MCF 10A (cell line): ENCODE data around the gene FIGN. TPM values are rescaled to one million over a fixed set of nuclear protein-coding genes. Genes with fewer than 3 reads are reported as not detected.

Source experiments
- BruUV-seq: library from RNA; stranded (reverse); fragments of 400-500 nt; replicated peaks from 2 replicates; lab custom pipeline; 2021; lab: Mats Ljungman, UMichigan
- CTCF ChIA-PET: fragments of 300-600 bp; sonication (Branson Sonifier 250); formaldehyde crosslinking; extraction: SDS; loops from one replicate; lab custom pipeline; 2021; ENCODE audit warnings: antibody characterized with exemption, inconsistent platforms; lab: Yijun Ruan, JAX
- POLR2A ChIA-PET: fragments of 300-600, 350-650 bp; sonication (Branson Sonifier 250); formaldehyde crosslinking; extraction: SDS; loops from one replicate; lab custom pipeline; 2020; ENCODE audit warnings: antibody characterized with exemption, inconsistent platforms; lab: Yijun Ruan, JAX
- DNase-seq: peaks from one replicate; pipeline ENCODE4 v3.0.0-alpha.2; 2018; ENCODE audit not compliant: unreplicated experiment
- H3K27ac Mint-ChIP-seq: one replicate; pipeline ENCODE4 v1.8.0; 2022; ENCODE audit warnings: mild to moderate bottlenecking, low read depth, mixed read lengths; ENCODE audit not compliant: unreplicated experiment
- H3K27me3 Mint-ChIP-seq: one replicate; pipeline ENCODE4 v1.8.0; 2022; ENCODE audit warnings: mixed read lengths; ENCODE audit not compliant: insufficient read depth, unreplicated experiment
- H3K36me3 Mint-ChIP-seq: one replicate; pipeline ENCODE4 v1.8.0; 2022; ENCODE audit warnings: mild to moderate bottlenecking, moderate library complexity, mixed read lengths; ENCODE audit not compliant: insufficient read depth, unreplicated experiment
- H3K4me1 Mint-ChIP-seq: one replicate; pipeline ENCODE4 v1.8.0; 2022; ENCODE audit warnings: mixed read lengths; ENCODE audit not compliant: insufficient read depth, unreplicated experiment
- H3K4me3 Mint-ChIP-seq: one replicate; pipeline ENCODE4 v1.8.0; 2022; ENCODE audit warnings: mild to moderate bottlenecking, moderate library complexity, mixed read lengths; ENCODE audit not compliant: unreplicated experiment
- H3K9me3 Mint-ChIP-seq: one replicate; pipeline ENCODE4 v1.8.0; 2022; ENCODE audit warnings: mixed read lengths; ENCODE audit not compliant: unreplicated experiment
- CTCF ChIP-seq: fragments of 200-600 bp; IDR thresholded peaks from one replicate; pipeline ENCODE4 v1.8.0; 2022; ENCODE audit warnings: antibody characterized with exemption, mild to moderate bottlenecking; ENCODE audit not compliant: unreplicated experiment
- intact Hi-C: fragments of 100-400 bp; cut with micrococcal nuclease; formaldehyde crosslinking; loops from 2 replicates; pipeline ENCODE4 v1.14.1; 2022
- total RNA-seq: library from RNA; stranded (reverse); gene quantifications from 2 replicates; pipeline ENCODE4 v1.2.3, GENCODE V29; 2022

The FIGN gene
- total RNA-seq, 1 experiment from 2014 or later, result 11.7 TPM

DNA sequence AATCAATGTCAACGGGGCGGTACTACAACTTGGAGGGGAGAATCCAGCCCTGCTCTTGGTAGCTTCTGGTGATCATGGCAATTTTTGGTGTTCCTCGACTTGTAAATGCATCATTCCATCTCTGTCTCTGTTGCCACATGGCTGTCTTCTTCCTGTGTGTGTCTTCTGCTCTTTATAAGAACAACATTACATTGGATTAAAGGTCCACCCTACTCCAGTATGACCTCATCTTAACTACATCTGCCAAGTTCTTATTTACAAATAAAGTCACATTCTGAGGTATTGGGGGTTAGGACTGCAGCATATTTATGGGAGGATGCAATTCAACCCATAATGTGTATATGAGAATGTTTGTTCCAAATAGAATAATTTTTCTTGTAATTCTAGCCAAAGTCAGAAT lies 28.8 kb upstream of the FIGN start:
- CTCF ChIA-PET, result no interaction called here

GRCh38 chr2:163759013-163759412 lies 23.2 kb upstream of the FIGN start:
- no peak for DNase-seq
- Mint-ChIP-seq H3K4me3 (no peak overlapping the region), H3K27me3 (no peaks in the 10 kb centered on the region), H3K36me3 (no peaks in the 10 kb centered on the region), H3K27ac (no peak overlapping the region), H3K4me1 (no peaks in the 10 kb centered on the region), H3K9me3 (no peaks in the 10 kb centered on the region)
- intact Hi-C loops, result no loop called here
- no TSS peak for BruUV-seq
- POLR2A ChIA-PET, result interaction anchor here (0.7 kb wide), 1 partner anchor 11 kb away, joined by 3 read pairs; no protein-coding TSS in a partner anchor
- CTCF ChIA-PET, result interaction anchor here (0.5 kb wide), 1 partner anchor 82 kb away, joined by 3 read pairs; no protein-coding TSS in a partner anchor
- TF ChIP-seq CTCF, result no peak

More for the DNA sequence above, 28.8 kb upstream of the FIGN start:
- no peak for TF ChIP-seq CTCF
- Mint-ChIP-seq H3K36me3 (no peaks in the 10 kb centered on the region), H3K9me3 (no peaks in the 10 kb centered on the region), H3K27ac (no peak overlapping the region), H3K27me3 (no peaks in the 10 kb centered on the region), H3K4me1 (no peaks in the 10 kb centered on the region), H3K4me3 (no peak overlapping the region)
- intact Hi-C loops, result no loop called here
- BruUV-seq, result no TSS peak
- DNase-seq, result no peak
- POLR2A ChIA-PET, result interaction anchor here (1.4 kb wide), 1 partner anchor 15 kb away, joined by 3 read pairs; no protein-coding TSS in a partner anchor

DNA sequence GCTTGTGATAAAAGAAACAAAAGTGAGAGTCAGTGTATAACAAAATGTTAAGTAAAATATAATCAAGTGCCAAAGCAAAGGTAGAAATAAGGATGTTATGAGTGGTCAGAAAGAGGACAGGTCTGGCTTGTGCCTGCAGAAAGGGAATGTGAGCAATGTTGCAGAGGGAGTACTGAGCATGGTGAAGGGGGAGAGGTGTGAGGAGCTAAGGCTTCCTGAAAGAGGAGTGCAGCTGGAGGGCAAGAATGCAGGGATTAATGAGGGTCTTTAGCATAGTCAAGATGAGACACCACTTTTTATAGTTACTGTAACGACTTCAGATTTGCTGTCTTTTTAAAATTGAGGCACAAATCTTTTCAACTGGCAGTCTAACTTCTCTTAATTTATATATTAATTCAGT lies 22.0 kb upstream of the FIGN start:
- Mint-ChIP-seq H3K4me1 (peaks cover 8% of the 10 kb centered on the region), H3K36me3 (no peaks in the 10 kb centered on the region), H3K4me3 (no peak overlapping the region), H3K27me3 (no peaks in the 10 kb centered on the region), H3K9me3 (no peaks in the 10 kb centered on the region), H3K27ac (no peak overlapping the region)
- DNase-seq, result no peak
- POLR2A ChIA-PET, result no interaction called here
- no peak for TF ChIP-seq CTCF
- intact Hi-C loops, result no loop called here
- CTCF ChIA-PET, result interaction anchor here (0.6 kb wide), 1 partner anchor 8 kb away, joined by 3 read pairs; no protein-coding TSS in a partner anchor
- no TSS peak for BruUV-seq

DNA sequence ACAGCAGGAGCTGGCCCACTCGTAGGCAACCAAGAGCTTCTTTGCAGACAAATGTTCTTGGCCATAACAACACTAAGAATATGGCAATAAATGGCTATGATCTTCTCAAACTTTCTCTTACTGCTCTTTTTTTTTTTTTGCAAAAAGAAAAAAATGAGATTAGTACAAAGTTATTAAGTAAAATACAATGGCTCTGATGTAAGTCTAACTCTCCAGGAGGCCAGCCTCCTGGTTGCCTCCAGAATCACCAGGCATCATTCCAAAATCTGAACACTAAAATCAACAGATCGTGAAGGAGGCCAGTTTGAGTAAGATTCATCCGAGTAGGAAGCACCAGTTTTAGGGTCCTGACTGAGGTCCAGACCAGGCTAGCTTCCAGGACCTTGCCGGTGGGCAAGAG lies 20.8 kb upstream of the FIGN start:
- ChIA-PET CTCF (interaction anchor here (0.6 kb wide), 1 partner anchor 90 kb away, joined by 3 read pairs; no protein-coding TSS in a partner anchor), POLR2A (no interaction called here)
- DNase-seq, result no peak
- Mint-ChIP-seq H3K36me3 (no peaks in the 10 kb centered on the region), H3K4me3 (no peak overlapping the region), H3K9me3 (no peaks in the 10 kb centered on the region), H3K27me3 (no peaks in the 10 kb centered on the region), H3K4me1 (peaks cover 20% of the 10 kb centered on the region), H3K27ac (no peak overlapping the region)
- BruUV-seq, result no TSS peak
- TF ChIP-seq CTCF, result no peak
- intact Hi-C loops, result no loop called here
